Measurements from ENCODE around the gene NEUROG1. TPM values are rescaled to one million over a fixed set of nuclear protein-coding genes. Genes with fewer than 3 reads are reported as not detected.

The NEUROG1 gene
- total and polyA plus RNA-seq, 12 donors = not detected

DNA sequence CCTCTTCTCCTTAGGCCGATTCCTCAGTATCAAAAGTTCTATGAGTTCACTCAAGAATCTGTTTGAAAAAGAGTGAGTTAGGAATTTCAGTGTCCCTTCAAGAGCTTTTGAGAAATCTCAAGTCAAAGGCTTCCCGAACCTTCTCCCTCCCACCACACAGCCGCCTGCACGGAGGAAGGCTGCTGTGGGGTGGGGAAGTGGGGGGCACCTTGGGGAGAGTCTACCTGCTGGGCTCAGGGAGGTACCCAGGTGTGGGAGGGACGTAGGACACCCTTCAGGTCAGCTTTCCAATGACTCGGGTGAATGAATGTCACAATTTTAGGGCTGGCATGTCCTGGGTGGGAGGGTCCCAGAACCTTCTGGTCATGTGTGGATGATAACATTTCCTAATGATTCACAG lies 25.5 kb upstream of the NEUROG1 start:
- Histone ChIP-seq H3K4me1 (peaks cover 0 to 7% (median 0%) of the 10 kb centered on the region in 9 donors), H3K27ac (no peak overlapping the region), H3K4me3 (no peak overlapping the region), H3K36me3 (no peaks in the 10 kb centered on the region), H3K9me3 (no peaks in the 10 kb centered on the region), H3K27me3 (peaks cover 0 to 55% (median 43%) of the 10 kb centered on the region in 7 donors)
- intact Hi-C loops (cut with DNase I) = loop anchor here in 8 of 10 donors (2.0 to 10.0 kb wide), 4 partner anchors 164 to 654 kb away; partner anchors contain the start of gene SLC25A48 (in 2 of the 8)
- 84 to 90% methylated on average over 6 of the region's 6 CpGs for WGBS, 2 donors
- ATAC-seq (no peak), DNase-seq (no peak)
- TF ChIP-seq, protein P1, sequence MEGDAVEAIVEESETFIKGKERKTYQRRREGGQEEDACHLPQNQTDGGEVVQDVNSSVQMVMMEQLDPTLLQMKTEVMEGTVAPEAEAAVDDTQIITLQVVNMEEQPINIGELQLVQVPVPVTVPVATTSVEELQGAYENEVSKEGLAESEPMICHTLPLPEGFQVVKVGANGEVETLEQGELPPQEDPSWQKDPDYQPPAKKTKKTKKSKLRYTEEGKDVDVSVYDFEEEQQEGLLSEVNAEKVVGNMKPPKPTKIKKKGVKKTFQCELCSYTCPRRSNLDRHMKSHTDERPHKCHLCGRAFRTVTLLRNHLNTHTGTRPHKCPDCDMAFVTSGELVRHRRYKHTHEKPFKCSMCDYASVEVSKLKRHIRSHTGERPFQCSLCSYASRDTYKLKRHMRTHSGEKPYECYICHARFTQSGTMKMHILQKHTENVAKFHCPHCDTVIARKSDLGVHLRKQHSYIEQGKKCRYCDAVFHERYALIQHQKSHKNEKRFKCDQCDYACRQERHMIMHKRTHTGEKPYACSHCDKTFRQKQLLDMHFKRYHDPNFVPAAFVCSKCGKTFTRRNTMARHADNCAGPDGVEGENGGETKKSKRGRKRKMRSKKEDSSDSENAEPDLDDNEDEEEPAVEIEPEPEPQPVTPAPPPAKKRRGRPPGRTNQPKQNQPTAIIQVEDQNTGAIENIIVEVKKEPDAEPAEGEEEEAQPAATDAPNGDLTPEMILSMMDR (IDR thresholded peaks at IDR 0.05) = no peak

DNA sequence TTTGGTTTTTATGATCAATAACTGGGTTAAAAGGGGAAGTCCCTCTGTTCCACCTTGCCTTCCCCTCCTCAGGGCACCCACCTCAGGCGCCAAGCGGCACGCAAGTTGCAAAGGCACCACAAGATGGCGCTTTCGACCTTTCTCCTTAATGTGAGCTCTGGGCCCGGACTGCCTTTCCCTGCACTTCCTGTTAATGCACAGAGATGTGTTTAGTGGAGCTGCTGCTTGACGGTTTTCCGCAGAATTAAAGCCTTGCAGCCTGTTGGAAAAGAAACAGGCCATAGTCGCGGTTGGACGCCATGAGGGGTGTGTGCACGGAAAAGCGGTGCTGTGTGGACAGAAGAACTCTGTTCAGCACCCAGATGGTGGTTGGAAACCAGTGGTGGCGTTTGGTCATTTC lies 25.1 kb upstream of the NEUROG1 start:
- DNase-seq = peak; percentile 62 to 73
- peak; percentile 73 to 93 (median 86) for ATAC-seq

DNA sequence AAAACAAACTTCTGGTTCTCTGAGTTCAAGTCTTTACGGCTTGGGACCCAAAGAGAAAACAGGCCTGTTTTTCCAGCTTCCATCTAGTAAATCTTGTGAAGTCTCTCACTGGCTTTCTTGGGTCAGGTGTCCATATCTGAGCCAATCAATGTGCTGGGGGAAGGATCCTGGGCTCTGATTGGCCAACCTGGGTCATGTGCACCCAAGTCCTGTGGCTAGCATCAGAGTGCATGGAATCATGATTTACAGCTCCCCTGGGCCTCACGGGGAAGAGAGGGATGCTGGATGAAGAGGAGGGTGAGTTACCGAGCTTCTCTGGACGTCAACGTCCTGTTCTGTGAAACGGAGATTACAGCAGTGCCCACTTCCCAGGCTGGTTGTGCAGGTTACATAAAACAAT lies 23.6 kb upstream of the NEUROG1 start:
- H3K36me3 ChIP-seq = no peaks in the 10 kb centered on the region
- TF ChIP-seq, protein P1 (IDR thresholded peaks at IDR 0.05) = no peak
- H3K4me1 ChIP-seq = peaks cover 0 to 7% (median 0%) of the 10 kb centered on the region in 9 donors
- H3K27ac ChIP-seq = no peak overlapping the region
- peaks cover 0 to 65% (median 57%) of the 10 kb centered on the region in 7 donors for H3K27me3 ChIP-seq
- intact Hi-C loops (cut with DNase I) = loop anchor here in 1 of 10 donors (2.0 kb wide), 1 partner anchor 271 kb away; no protein-coding TSS in a partner anchor
- no peaks in the 10 kb centered on the region for H3K9me3 ChIP-seq
- ATAC-seq = no peak
- no peak for DNase-seq
- 60 to 62% methylated on average over 6 of the region's 6 CpGs for WGBS, 2 donors
- H3K4me3 ChIP-seq = no peak overlapping the region

More for the DNA sequence above, 25.1 kb upstream of the NEUROG1 start:
- 9 to 15% methylated on average over 14 of the region's 14 CpGs for WGBS, 2 donors
- H3K27ac ChIP-seq = no peak overlapping the region
- H3K4me3 ChIP-seq = no peak overlapping the region
- H3K4me1 ChIP-seq = peaks cover 0 to 7% (median 0%) of the 10 kb centered on the region in 9 donors
- no peaks in the 10 kb centered on the region for H3K9me3 ChIP-seq
- H3K27me3 ChIP-seq = peaks cover 0 to 57% (median 44%) of the 10 kb centered on the region in 7 donors
- TF ChIP-seq, protein P1 (IDR thresholded peaks at IDR 0.05) = peak; percentile 46 to 82 (median 79)
- no peaks in the 10 kb centered on the region for H3K36me3 ChIP-seq
- intact Hi-C loops (cut with DNase I) = loop anchor here in 8 of 10 donors (1.0 to 10.0 kb wide), 5 partner anchors 164 to 654 kb away; partner anchors contain the start of gene SLC25A48 (in 2 of the 8)

DNA sequence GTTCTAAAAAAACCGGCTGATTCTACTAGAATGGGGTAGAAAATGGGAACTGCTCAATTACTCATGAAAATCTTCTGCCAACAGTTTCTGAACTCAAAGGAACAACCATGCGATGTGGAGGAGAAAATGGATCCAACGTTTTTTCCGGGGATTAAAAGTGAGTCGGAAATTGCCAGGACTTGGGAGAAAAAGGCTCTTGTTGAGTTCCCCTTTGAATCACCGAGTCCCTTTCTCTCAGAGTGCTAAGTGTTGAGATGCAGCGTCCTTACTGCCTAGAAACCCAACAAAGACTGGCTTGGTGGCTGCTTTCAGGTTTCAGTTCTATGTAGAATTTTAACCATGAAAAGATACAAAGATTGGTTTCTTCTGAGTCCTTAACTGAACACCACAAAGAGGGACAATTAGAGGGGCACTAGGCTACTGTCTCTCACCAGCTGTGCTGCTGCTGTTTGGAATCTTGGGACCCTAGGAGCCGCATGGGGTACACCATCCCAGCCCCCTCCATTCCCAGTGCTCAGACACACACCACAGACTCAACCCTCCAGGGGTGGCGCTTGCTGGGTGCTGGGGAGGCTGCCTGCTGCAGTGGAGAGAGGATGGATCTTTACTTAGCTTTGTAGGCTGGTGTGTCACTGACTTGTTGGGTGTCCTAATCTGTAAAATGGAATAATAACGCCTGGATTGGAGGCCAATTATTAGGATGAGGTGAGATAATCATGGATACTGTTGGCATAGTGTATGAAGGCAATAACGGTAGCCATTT lies 21.5 kb upstream of the NEUROG1 start:
- no peaks in the 10 kb centered on the region for H3K36me3 ChIP-seq
- no peak overlapping the region for H3K4me3 ChIP-seq
- ATAC-seq (no peak), DNase-seq (no peak)
- intact Hi-C loops (cut with DNase I) = no loop called here
- 77 to 83% methylated on average over 11 of the region's 11 CpGs for WGBS, 2 donors
- H3K9me3 ChIP-seq = no peaks in the 10 kb centered on the region
- H3K4me1 ChIP-seq = peaks cover 0 to 7% (median 0%) of the 10 kb centered on the region in 9 donors
- no peak overlapping the region for H3K27ac ChIP-seq
- TF ChIP-seq, protein P1 (IDR thresholded peaks at IDR 0.05) = no peak
- H3K27me3 ChIP-seq = peaks cover 0 to 82% (median 74%) of the 10 kb centered on the region in 7 donors

All from heart right ventricle (tissue), 16 donors.